IPS-20b (cell line): ENCODE data around the gene IL17C.

Source experiments
- H3K27ac ChIP-seq: one replicate; pipeline ENCODE4 v1.5.1; 2013; ENCODE audit warnings: low read length
- H3K27me3 ChIP-seq: 2 replicates; pipeline ENCODE4 v1.6.1; 2013; ENCODE audit warnings: mild to moderate bottlenecking, low read length, inconsistent platforms; ENCODE audit not compliant: insufficient read depth
- H3K36me3 ChIP-seq: 2 replicates; pipeline ENCODE4 v1.6.1; 2013; ENCODE audit warnings: low read depth, mild to moderate bottlenecking, inconsistent platforms, low read length, moderate library complexity; ENCODE audit not compliant: insufficient read depth
- H3K4me1 ChIP-seq: 2 replicates; pipeline ENCODE4 v1.6.1; 2013; ENCODE audit warnings: mild to moderate bottlenecking, control low read depth, inconsistent platforms, low read length, moderate library complexity; ENCODE audit not compliant: insufficient read depth
- H3K4me3 ChIP-seq: 2 replicates; pipeline ENCODE4 v1.5.1; 2013; ENCODE audit warnings: mild to moderate bottlenecking, low read length, inconsistent platforms
- H3K9ac ChIP-seq: 2 replicates; pipeline ENCODE4 v1.6.1; 2013; ENCODE audit warnings: low read depth, mild to moderate bottlenecking, inconsistent platforms, low read length, moderate library complexity
- H3K9me3 ChIP-seq: 2 replicates; pipeline ENCODE4 v1.6.1; 2013; ENCODE audit warnings: mild to moderate bottlenecking, low read depth, low read length, inconsistent platforms; ENCODE audit not compliant: insufficient read depth

Gene IL17C, protein sequence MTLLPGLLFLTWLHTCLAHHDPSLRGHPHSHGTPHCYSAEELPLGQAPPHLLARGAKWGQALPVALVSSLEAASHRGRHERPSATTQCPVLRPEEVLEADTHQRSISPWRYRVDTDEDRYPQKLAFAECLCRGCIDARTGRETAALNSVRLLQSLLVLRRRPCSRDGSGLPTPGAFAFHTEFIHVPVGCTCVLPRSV

GRCh38 chr16:88638323-88639230 is at the start of gene IL17C:
IL17C (plus strand) TSS chr16:88638572; CDS start chr16:88638642, 70 bp downstream.
- Histone ChIP-seq H3K9ac (peak within 1 kb of the TSS; percentile 27; the same call in 1 of the 2 replicates), H3K9me3 (no peaks in the 10 kb centered on the region), H3K27ac (no peak within 1 kb of the TSS), H3K27me3 (peaks cover 44% of the 10 kb centered on the region), H3K4me1 (no peaks in the 10 kb centered on the region; the same call in 1 of the 2 replicates), H3K4me3 (peak within 1 kb of the TSS; percentile 18; the same call in 1 of the 2 replicates), H3K36me3 (no peaks in the 10 kb centered on the region)

DNA sequence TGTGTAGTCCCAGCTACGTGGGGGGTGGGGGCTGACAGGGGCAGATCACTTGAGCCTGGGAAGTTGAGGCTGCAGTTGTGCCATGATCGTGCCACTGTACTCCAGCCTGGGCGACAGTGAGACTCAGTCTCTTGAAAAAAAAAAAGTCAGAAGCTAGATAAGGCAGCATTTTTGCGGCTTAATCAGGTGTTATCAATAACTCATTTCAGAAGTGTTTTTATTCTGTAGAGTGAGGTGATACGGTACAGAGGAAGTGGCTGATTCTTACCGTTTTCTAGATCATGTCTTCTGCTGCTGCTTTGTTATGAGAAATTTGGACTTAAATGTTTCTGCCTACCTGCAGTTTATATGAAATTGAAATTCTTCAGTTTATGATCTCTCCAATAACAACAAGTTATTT is 49.6 kb upstream of the IL17C start:
- Histone ChIP-seq H3K9me3 (no peaks in the 10 kb centered on the region), H3K27ac (no peak overlapping the region), H3K36me3 (peaks cover 65% of the 10 kb centered on the region), H3K9ac (no peak overlapping the region), H3K4me1 (no peaks in the 10 kb centered on the region), H3K4me3 (no peak overlapping the region), H3K27me3 (no peaks in the 10 kb centered on the region)

DNA sequence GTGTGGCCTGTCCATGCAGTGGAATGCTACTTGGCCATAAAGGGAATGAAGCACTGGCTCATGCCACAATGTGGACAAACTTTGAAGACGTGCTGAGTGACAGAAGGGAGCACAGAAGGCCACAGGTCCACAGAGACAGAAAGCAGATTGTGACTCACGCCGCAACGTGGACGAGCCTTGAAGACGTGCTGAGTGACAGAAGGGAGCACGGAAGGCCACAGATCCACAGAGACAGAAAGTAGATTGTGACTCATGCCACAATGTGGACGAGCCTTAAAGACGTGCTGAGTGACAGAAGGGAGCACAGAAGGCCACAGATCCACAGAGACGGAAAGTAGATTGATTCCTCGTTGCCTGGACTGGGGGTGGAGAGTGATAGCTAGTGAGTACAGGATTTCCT is 48.9 kb upstream of the IL17C start:
- H3K9me3 ChIP-seq, result no peaks in the 10 kb centered on the region
- peaks cover 66% of the 10 kb centered on the region for H3K36me3 ChIP-seq
- no peak overlapping the region for H3K27ac ChIP-seq
- H3K4me1 ChIP-seq, result no peaks in the 10 kb centered on the region
- no peak overlapping the region for H3K9ac ChIP-seq
- no peaks in the 10 kb centered on the region for H3K27me3 ChIP-seq
- no peak overlapping the region for H3K4me3 ChIP-seq

DNA sequence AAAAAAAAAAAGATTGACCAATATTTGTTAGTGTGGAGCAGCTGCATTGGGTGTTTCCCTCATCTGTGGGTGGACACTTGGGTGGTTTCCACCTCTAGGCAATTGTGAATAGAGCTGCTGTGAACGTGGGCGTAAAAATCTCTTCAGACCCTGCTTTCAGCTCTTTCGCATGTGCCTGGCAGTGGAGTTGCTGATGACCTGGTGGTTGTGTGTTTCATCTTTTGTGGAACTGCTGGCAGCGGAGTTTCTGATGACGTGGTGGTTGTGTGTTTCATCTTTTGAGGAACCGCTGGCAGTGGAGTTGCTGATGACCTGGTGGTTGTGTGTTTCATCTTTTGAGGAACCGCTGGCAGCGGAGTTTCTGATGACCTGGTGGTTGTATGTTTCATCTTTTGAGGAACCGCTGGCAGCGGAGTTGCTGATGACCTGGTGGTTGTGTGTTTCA is 46.8 kb upstream of the IL17C start:
- H3K27ac ChIP-seq, result no peak overlapping the region
- H3K36me3 ChIP-seq, result peaks cover 61% of the 10 kb centered on the region
- no peaks in the 10 kb centered on the region for H3K4me1 ChIP-seq
- H3K9me3 ChIP-seq, result no peaks in the 10 kb centered on the region
- H3K4me3 ChIP-seq, result no peak overlapping the region
- no peak overlapping the region for H3K9ac ChIP-seq
- H3K27me3 ChIP-seq, result no peaks in the 10 kb centered on the region

DNA sequence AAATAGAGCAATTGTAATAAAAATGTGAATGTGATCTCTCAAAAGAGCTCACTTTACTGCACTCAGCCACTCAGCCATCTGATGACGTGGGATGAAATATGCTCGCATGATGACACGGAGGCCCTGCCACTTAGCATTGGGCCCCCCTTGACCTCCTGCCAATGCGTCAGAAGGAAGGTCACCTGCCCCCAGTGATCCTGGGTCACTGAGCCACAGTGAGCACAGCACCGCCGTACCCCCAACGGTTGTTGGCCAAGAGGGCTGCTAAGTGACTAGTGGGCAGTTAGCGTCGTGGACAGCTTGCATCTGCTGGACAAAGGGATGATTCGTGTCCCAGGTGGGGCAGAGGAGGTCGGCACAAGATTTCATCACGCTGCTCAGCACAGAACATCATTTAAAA is 45.3 kb upstream of the IL17C start:
- Histone ChIP-seq H3K4me1 (no peaks in the 10 kb centered on the region), H3K36me3 (peaks cover 53% of the 10 kb centered on the region), H3K27me3 (no peaks in the 10 kb centered on the region), H3K9ac (no peak overlapping the region), H3K27ac (no peak overlapping the region), H3K4me3 (no peak overlapping the region), H3K9me3 (no peaks in the 10 kb centered on the region)

GRCh38 chr16:88593489-88593888 is 44.9 kb upstream of the IL17C start:
- H3K9me3 ChIP-seq, result no peaks in the 10 kb centered on the region
- no peaks in the 10 kb centered on the region for H3K27me3 ChIP-seq
- peaks cover 53% of the 10 kb centered on the region for H3K36me3 ChIP-seq
- no peak overlapping the region for H3K9ac ChIP-seq
- no peaks in the 10 kb centered on the region for H3K4me1 ChIP-seq
- H3K27ac ChIP-seq, result no peak overlapping the region
- no peak overlapping the region for H3K4me3 ChIP-seq

DNA sequence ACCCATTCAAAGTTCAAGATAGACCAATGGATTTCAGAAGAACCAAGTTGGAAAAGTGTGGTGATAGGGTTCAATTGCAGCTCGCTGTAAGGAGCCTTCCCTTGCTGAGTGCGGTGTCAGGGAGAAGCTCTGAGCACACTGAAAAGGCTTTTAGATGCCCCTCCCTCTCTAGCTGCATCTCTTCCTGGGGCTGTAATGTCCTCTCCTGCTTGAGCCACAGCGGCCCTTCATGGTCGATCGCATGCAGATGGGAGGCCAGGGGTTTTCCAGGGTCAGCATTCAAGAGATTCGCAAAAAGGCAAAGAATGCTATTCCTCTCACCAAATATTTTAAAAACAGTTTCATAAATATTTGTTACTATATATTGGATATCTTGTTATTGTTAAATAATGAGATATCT is 44.5 kb upstream of the IL17C start:
- Histone ChIP-seq H3K27ac (no peak overlapping the region), H3K9ac (no peak overlapping the region), H3K36me3 (peaks cover 53% of the 10 kb centered on the region), H3K9me3 (no peaks in the 10 kb centered on the region), H3K4me1 (no peaks in the 10 kb centered on the region), H3K4me3 (no peak overlapping the region), H3K27me3 (no peaks in the 10 kb centered on the region)

GRCh38 chr16:88595101-88595500 is 43.3 kb upstream of the IL17C start:
- no peaks in the 10 kb centered on the region for H3K27me3 ChIP-seq
- peaks cover 53% of the 10 kb centered on the region for H3K36me3 ChIP-seq
- H3K4me1 ChIP-seq, result no peaks in the 10 kb centered on the region
- H3K9ac ChIP-seq, result no peak overlapping the region
- no peak overlapping the region for H3K4me3 ChIP-seq
- no peak overlapping the region for H3K27ac ChIP-seq
- no peaks in the 10 kb centered on the region for H3K9me3 ChIP-seq

- no peaks in the 10 kb centered on the region for H3K27me3 ChIP-seq
- H3K36me3 ChIP-seq, result peaks cover 55% of the 10 kb centered on the region
- no peak overlapping the region for H3K27ac ChIP-seq
- no peak overlapping the region for H3K9ac ChIP-seq
- H3K4me1 ChIP-seq, result peaks cover 2% of the 10 kb centered on the region; the same call in 1 of the 2 replicates
- H3K9me3 ChIP-seq, result no peaks in the 10 kb centered on the region
- H3K4me3 ChIP-seq, result no peak overlapping the region
These were observed 42.5 kb upstream of the IL17C start for GRCh38 chr16:88595921-88596320.

- H3K4me1 ChIP-seq, result peaks cover 2% of the 10 kb centered on the region; the same call in 1 of the 2 replicates
- no peak overlapping the region for H3K27ac ChIP-seq
- H3K9me3 ChIP-seq, result no peaks in the 10 kb centered on the region
- H3K36me3 ChIP-seq, result peaks cover 60% of the 10 kb centered on the region
- H3K27me3 ChIP-seq, result no peaks in the 10 kb centered on the region
- H3K9ac ChIP-seq, result no peak overlapping the region
- H3K4me3 ChIP-seq, result no peak overlapping the region
These were observed 41.9 kb upstream of the IL17C start for GRCh38 chr16:88596483-88596882.

GRCh38 chr16:88597856-88598491 is 40.4 kb upstream of the IL17C start:
- Histone ChIP-seq H3K27me3 (no peaks in the 10 kb centered on the region), H3K4me1 (peaks cover 2% of the 10 kb centered on the region; the same call in 1 of the 2 replicates), H3K4me3 (no peak overlapping the region), H3K9me3 (no peaks in the 10 kb centered on the region), H3K36me3 (peaks cover 63% of the 10 kb centered on the region), H3K27ac (no peak overlapping the region), H3K9ac (no peak overlapping the region)
